DMS53 (cell line): ENCODE measurements around the gene SYPL2.
"Not testable (repeated sequence)": the region's sequence is repeated elsewhere in the genome, so short reads cannot be mapped to it uniquely, and the experiment has no call there.

ENCODE experiments used
- DNase-seq: peaks from one replicate; lab custom pipeline; 2025; lab: John Stamatoyannopoulos, UW

SYPL2 gene

GRCh38 chr1:109472779-109473178 lies 6.4 kb downstream of the SYPL2 start:
- no peak for DNase-seq

- not testable (repeated sequence) for DNase-seq
Observed at GRCh38 chr1:109473284-109474057, 7.1 kb downstream of the SYPL2 start.

- DNase-seq = no peak
Observed at GRCh38 chr1:109474697-109475096, 8.4 kb downstream of the SYPL2 start.

- DNase-seq = no peak
Observed at GRCh38 chr1:109475261-109475660, 8.9 kb downstream of the SYPL2 start.

- no peak for DNase-seq
Observed at GRCh38 chr1:109476825-109477224, 10.5 kb downstream of the SYPL2 start.

- peak; percentile 16 for DNase-seq
Observed at GRCh38 chr1:109477821-109478220, 11.5 kb downstream of the SYPL2 start.

- DNase-seq = peak; percentile 33
Observed at GRCh38 chr1:109478806-109479205, 12.5 kb downstream of the SYPL2 start.

GRCh38 chr1:109479311-109479710 lies 13.0 kb downstream of the SYPL2 start:
- DNase-seq = no peak

GRCh38 chr1:109479901-109480300 lies 13.6 kb downstream of the SYPL2 start:
- DNase-seq = no peak

GRCh38 chr1:109481646-109482045 lies 15.3 kb downstream of the SYPL2 start:
- no peak for DNase-seq

GRCh38 chr1:109482242-109482641 lies 15.9 kb downstream of the SYPL2 start:
- no peak for DNase-seq

GRCh38 chr1:109482791-109483671 lies 16.7 kb downstream of the SYPL2 start:
- DNase-seq = peak; percentile 69

GRCh38 chr1:109483672-109484518 lies 17.5 kb downstream of the SYPL2 start, which contains the start of gene ATXN7L2:
Gene ATXN7L2, plus strand, starts transcription at chr1:109483905. Its CDS starts 49 bp downstream, at chr1:109483954.
- DNase-seq = peak; percentile 96

GRCh38 chr1:109484519-109484975 lies 18.2 kb downstream of the SYPL2 start:
- DNase-seq = peak; percentile 51

- peak; percentile 15 for DNase-seq
Observed at GRCh38 chr1:109485001-109485400, 18.7 kb downstream of the SYPL2 start.

GRCh38 chr1:109487261-109487660 lies 20.9 kb downstream of the SYPL2 start:
- DNase-seq = no peak

GRCh38 chr1:109488201-109488600 lies 21.9 kb downstream of the SYPL2 start:
- DNase-seq = peak; percentile 35

- no peak for DNase-seq
Observed at GRCh38 chr1:109488696-109489095, 22.4 kb downstream of the SYPL2 start.

- DNase-seq = peak; percentile 77
Observed at GRCh38 chr1:109490029-109490933, 23.9 kb downstream of the SYPL2 start.

GRCh38 chr1:109490934-109491302 lies 24.6 kb downstream of the SYPL2 start:
- no peak for DNase-seq

GRCh38 chr1:109491372-109491771 lies 25.0 kb downstream of the SYPL2 start:
- no peak for DNase-seq
